GM10847 (cell line): ENCODE results near the gene SYT9.

Experiments
- POLR2A ChIP-seq: IDR thresholded peaks from 2 replicates; pipeline ENCODE4 v1.6.1; 2011; ENCODE audit not compliant: insufficient read length; ENCODE audit errors: extremely low read depth

SYT9 gene

DNA sequence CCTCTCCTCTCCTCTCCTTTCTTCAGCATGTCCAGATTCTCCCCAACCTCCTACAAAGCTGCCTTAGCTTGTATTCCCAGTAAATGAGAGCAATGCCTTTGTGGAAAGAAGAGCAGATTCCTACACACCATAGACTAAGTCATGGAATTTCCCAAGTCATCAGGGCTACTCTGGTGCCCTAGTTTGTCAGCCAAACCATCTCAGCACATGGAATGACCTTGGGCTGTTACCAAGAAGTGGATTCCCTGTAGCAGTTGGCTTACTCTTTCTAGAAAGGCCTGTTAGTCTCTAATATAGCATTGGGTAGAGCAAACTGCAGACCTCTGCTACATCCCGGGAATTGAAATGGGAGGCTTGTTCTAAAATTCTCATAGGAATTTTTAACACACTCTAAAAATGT lies 124.7 kb downstream of the SYT9 start:
- no peak for TF ChIP-seq POLR2A

DNA sequence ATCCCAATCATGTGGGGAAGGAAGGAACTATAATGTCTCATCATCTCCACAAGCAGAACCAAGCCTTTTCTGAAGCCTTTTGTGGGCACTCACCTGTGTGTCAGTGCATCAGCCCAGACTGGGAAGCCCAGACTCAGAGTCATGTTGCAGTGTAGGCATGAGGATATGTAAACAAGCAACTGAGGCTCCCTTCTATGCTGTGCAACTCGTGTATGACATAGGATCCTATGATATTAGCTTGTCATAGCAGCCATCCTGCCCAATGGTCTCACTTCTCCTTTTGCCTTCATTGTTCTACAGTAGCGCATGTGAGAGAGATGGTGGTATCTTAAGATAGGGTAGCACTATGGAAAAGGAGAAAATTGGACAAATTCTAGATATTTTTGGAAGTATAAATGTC lies 130.2 kb downstream of the SYT9 start:
- no peak for TF ChIP-seq POLR2A

DNA sequence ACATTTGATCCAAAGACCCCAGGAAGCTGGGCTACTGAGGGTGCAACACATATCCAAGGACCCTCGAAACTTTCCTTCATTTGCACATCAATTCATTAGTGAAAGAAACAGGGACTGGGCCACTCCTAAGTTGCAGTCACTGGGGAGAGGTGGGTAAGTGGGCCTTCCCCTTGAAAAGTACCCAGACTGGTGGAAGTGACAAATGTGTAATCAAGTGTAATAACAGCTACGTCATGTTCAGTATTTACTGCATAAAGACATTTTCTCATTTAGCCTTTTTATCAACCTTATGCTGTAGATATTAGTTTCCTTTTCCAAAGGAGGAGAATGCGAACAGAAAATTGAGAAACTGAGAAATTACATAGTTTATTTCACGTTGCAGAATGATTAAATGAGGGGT lies 131.7 kb downstream of the SYT9 start:
- TF ChIP-seq POLR2A = no peak

DNA sequence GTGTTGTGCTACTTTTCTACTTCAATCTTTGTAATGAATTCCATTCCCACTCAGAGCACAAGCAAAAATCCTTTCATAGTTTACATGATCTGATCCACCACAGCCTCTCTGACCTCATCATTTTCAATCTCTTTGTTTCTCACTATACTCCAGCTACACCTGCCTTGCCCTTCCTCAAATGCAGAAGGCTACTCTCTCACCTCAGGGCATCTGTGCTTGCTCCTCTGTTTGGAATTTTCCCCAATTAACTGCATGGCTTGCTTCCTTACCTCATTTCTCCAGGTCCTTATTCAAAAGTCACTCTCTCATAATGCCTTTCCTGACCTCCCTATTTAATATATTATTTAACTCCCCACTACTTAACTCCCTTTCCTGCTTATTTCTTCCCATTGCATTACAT lies 133.0 kb downstream of the SYT9 start:
- no peak for TF ChIP-seq POLR2A

DNA sequence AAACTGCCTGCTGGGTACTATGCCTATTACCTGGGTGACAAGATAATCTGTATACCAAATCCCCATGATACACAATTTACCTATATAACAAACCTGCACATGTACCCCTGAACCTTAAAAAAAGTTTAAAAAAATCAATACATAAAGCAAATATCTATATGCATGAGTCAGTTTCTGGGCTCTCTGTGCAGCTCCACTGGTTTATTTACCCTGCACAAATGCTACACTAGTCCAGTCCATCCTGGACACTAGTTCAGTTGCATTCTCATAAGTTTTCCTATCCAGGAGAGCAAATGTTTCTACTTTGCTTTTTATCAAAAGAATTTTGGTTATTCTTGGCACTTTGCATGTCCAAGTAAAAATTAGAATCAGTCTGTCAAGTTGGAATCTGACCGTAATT lies 133.8 kb downstream of the SYT9 start:
- TF ChIP-seq POLR2A = no peak

DNA sequence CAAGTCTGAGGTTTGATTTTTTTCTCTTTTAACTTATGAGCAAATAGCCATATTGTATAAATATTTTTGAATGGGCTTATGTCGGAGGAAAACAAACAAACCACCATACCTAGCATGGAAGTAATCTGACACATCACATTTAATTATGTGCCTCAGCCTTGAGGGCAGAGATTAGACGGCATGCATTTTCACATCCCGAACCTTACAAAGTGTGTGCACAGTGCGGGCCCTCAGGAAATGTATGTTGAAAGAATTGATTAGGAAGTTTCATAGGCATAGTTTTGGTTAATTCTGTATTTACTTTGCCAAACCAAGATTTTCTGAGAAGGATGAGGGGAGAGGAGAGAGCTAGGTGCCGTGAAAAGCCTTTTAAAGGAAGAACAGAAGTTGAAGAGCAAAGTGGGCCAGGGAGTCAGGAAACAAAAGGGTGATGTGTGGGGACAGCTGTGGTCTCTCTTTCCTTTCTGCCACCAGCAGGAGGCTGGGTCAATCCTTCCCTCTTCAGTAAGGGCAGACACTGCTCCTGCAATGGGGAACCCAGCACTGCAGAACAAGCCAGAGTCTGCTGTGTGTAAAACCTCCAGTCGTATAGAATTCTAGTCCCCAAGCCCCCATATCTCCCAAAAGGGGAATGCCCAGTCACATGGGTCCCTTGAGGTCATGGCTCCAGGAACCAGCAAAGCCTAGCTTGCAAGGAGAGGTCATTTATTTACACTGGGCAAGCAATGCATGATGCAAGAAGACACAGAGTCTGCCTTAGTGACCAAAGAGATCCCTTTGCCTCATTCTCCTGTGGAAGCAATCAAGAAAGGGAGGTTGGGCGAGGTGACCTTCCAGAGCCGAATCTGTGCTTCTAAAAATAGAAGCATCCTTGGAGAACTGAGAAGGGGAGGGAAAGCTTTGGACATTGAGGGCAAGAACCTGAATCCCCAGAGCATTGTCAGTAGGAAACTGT lies 162.5 kb downstream of the SYT9 start:
- no peak for TF ChIP-seq POLR2A

DNA sequence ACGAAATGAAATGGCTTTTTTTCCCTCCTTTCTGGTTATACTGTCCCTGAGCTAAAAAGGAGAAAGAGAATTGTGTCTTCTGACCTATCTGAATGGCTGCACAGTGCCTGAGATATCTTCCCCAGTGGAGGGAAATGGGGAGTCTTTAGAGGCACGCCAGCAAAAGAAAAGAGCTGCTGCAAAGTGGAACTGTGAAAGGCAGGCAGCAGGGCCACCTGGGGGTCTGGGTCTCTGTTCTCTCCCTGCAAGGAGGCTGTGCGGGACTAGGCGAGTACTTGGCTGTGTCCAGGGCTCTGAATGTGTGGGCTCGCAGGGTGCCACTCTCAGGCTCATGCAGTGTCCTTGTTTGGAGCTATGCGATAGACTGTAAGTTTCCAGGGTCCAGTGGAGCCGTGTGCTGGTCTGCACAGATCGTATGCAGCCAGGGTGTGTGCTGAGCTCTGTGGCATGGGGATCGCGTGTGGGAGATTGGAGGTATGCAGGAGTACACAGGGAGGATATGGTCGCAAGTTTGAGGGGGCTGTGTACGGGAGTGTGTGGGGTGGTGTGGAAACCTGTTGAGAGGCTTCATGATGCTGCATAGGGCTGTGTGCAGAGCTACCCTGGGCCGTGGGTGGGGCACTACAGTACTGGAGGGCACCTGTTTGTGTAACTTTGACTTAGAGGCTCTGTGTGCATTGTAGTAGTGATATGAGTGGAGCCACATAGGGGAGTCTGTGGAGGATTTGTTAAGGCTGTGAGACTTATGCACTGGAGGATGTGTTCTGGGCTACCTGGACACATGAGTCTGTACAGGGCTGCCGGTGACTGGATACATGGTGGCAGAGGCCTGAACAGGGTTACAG lies 163.5 kb downstream of the SYT9 start:
- no peak for TF ChIP-seq POLR2A

DNA sequence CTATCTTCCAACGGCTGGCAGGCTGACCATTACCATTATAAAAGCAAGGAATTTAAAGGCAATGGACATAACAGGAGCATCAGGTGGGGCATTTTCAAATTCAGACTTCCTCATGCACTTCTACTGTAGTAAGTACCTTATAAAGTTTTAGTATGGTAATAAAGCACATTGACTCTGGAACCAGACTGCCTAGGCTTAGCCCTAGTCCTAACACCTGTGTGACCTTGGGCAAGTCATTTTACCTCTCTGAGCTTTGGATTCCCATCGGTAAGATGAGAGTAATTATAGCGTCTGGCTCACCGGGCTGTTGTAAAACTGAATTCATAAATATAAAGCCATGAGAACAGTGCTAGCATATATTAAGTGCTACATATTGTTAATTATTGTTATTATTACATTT lies 164.4 kb downstream of the SYT9 start:
- no peak for TF ChIP-seq POLR2A

DNA sequence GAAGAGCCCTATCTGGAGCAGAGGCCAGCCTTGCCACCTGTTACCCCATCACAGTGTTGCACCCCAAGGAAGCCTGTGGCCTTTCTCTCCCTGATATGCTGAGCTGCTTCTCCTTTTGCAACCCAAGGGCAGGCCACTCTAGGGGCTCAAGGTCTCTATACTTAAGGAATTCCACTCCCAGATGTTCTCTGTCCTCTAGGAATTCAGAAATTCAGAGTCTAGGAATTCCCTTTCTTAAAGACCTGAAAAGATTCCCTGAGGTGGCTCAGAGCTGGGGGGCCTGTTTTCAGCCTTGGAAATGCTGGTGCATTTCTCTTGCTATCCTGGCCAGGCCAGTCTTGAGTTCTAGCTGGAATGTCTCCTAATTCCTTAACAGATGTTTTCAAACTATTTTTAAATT lies 165.6 kb downstream of the SYT9 start:
- TF ChIP-seq POLR2A = no peak

DNA sequence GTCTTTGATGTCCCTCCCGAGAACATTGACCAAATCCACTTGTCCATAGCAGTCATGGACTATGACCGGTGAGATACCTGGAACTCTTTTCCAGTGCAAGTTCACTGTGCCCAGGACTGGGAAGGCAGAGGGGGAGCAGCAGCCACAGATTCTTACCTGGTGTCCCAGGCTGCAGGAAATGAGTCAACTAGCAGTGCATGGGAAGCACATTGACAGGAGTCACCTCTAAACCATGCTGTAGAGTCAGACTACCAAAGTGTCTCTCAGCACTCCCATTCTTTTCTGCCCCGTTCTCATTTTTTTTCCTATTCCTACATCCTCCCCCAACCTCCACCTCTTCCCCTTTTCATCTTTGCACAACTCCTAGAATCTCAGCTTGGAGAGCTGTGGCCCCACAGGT lies 166.4 kb downstream of the SYT9 start:
- TF ChIP-seq POLR2A = no peak

DNA sequence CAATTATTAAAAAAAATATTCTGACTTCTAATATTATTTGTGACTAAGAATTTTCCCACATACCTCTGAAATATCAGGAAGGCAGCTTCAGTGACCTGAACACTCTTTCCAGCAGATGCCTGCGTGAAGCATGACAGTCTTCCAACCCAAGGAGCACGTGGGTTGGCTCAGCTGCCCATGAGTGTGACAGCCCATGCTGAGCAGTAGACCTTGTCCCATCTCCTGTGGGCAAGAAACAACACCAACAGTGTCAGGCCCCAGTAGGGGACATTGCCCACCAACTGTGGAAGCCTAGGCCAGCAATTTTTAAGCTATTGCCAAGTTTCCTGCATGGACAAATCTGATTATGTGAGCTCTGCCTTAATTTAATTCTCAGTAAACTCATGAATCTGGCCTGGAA lies 167.2 kb downstream of the SYT9 start:
- no peak for TF ChIP-seq POLR2A

DNA sequence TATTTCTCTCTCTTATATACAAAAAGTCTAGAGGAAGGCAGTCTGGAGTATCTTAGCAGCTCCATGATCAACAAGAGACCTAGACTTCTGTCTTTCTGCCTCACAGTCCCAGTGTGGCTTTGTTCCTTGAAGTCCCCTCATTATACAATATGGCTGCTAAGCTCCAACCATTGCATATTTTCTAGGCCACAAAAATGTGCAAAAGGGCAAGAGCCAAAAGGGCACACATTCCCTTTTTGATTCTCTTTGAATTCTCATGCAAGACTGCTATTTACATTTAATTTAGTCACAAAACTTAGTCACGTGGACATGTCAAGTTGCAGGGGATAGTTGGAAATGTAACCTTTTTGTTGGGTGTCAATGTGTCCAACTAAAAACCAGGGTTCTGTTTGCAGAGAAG lies 169.4 kb downstream of the SYT9 start:
- TF ChIP-seq POLR2A = no peak

DNA sequence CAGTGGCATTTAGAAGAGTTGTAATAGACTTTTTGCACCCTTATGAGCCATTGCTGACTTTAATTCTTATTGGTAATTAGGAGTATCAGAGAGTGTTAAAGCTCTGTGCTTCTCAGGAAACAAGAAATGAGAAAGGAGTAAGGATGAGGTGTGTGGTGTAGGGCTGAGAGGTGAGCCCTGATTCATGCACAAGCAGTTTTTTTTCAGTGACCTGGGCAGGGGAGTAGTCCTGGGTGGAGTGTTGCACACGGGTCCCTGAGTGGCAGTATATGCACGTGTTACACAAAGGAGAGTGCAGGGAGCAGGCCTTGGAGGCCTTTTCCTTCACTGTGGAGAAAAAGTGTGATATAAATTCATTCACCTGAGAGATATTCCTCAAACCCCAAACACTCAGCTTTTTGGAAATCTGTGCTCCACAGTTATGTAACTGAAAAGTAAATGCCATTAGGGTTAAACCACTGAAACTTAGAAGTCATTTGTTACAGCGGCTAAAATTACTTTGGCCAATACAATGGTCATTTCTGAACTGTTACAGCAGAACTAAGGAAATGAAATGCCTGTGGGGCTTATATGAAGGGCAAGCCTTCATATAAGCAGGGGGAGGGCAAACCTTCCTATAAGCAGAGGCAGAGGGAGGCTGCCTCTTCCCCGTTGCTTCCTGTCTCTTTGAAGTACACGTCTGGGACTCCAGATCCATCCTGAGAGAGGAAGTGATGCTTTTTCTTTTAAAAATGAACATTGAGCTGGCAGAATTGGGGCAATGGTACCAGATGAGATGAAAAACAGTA lies 171.0 kb downstream of the SYT9 start:
- TF ChIP-seq POLR2A = no peak

DNA sequence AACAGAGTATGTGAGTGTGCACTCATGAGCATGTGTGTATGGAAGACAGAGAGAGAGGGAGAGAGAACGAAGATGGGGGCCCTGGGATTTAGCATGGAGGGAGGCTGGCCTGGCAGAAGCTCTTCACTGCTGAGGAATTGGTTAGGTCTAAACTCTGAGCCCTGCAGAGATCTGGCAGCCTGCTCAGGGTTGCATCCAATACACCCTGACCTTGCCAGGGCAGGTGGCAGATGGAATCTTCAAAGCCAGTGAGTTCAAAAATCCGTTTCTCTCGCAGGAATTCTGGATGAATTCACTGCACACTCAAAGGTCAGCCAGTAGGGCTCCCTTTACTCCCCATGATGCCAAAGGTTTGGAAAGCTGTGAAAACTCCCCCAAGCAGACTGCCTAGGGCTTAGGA lies 172.2 kb downstream of the SYT9 start:
- TF ChIP-seq POLR2A = no peak

DNA sequence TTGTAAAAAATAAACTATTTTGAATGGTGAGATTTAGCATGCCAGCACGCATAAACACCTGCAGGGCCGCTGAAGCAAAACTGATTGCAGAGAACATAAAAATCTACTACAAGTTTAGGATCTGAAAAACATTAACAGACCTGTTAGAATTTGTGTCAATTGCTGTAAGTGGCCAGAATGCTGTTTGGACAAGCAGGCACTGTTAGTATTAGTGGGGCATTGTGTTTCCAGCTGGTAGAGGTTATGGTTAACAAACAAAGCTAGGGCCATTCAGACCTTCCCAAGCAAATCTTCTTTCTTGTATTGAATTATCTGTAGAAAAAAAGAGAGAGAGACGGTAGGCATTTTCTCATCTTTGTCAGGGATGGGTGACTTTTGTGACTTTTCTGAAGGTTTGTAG lies 176.0 kb downstream of the SYT9 start:
- no peak for TF ChIP-seq POLR2A
